OCI-LY3 (cell line): ENCODE measurements around the gene ASTN2.

Experiments used
- H2AFZ ChIP-seq: fragments of 200-600, 300-600 bp; shearing (Covaris generic); 2 replicates; pipeline ENCODE4 v1.6.0; 2014; ENCODE audit warnings: antibody characterized with exemption, low read depth, low read length
- H3K27ac ChIP-seq: fragments of 200-600, 300-600 bp; sonication (generic); 2 replicates; pipeline ENCODE4 v1.5.1; 2014; ENCODE audit warnings: mild to moderate bottlenecking, low read length, moderate library complexity, mixed read lengths
- H3K27me3 ChIP-seq: fragments of 200-600, 300-600 bp; sonication (generic); 2 replicates; pipeline ENCODE4 v1.6.1; 2014; ENCODE audit warnings: low read depth, low read length, mixed read lengths
- H3K36me3 ChIP-seq: fragments of 200-600, 300-600 bp; sonication (generic); replicated peaks from 2 replicates; pipeline ENCODE3; 2014; ENCODE audit warnings: low read depth, low read length, mixed read lengths
- H3K4me1 ChIP-seq: fragments of 300-600, 200-600 bp; sonication (generic); 2 replicates; pipeline ENCODE4 v1.6.1; 2014; ENCODE audit warnings: low read length, mixed read lengths
- H3K4me2 ChIP-seq: fragments of 200-600, 300-600 bp; sonication (generic); 2 replicates; pipeline ENCODE4 v1.6.1; 2014; ENCODE audit warnings: low read length, mixed read lengths
- H3K4me3 ChIP-seq: fragments of 300-600, 200-600 bp; sonication (generic); 2 replicates; pipeline ENCODE4 v1.5.1; 2014; ENCODE audit warnings: antibody characterized with exemption, mild to moderate bottlenecking, low read length, moderate library complexity
- H3K79me2 ChIP-seq: fragments of 300-600, 200-600 bp; shearing (Covaris generic); 2 replicates; pipeline ENCODE4 v1.6.1; 2014; ENCODE audit warnings: mild to moderate bottlenecking, low read length, mixed read lengths
- H3K9ac ChIP-seq: fragments of 300-600, 200-600 bp; shearing (Covaris generic); 2 replicates; pipeline ENCODE4 v1.6.0; 2014; ENCODE audit warnings: mild to moderate bottlenecking, low read length, moderate library complexity
- H3K9me3 ChIP-seq: fragments of 200-600, 300-600 bp; shearing (Covaris generic); 2 replicates; pipeline ENCODE4 v1.6.1; 2014; ENCODE audit warnings: low read length, mixed read lengths; ENCODE audit not compliant: insufficient read depth
- H4K20me1 ChIP-seq: fragments of 200-600, 300-600 bp; sonication (generic); 2 replicates; pipeline ENCODE4 v1.6.1; 2016; ENCODE audit warnings: low read length, mixed read lengths; ENCODE audit not compliant: insufficient read depth
- EZH2phosphoT487 ChIP-seq: fragments of 200-600 bp; shearing (Covaris generic); IDR thresholded peaks from 2 replicates; pipeline ENCODE4 v1.6.1; 2018; ENCODE audit warnings: antibody characterized with exemption, mixed run types, low read depth
- TF ChIP-seq, protein P1 (sequence below): fragments of 200-600, 300-600 bp; sonication (generic); IDR thresholded peaks from 2 replicates; pipeline ENCODE4 v1.5.1; 2014; ENCODE audit warnings: antibody characterized with exemption, low read length, low read depth

Gene ASTN2

GRCh38 chr9:116913536-116913935 is 501.3 kb downstream of the ASTN2 start:
- Histone ChIP-seq H3K36me3 (no peaks in the 10 kb centered on the region), H3K27me3 (peaks cover 20% of the 10 kb centered on the region), H2AFZ (no peak overlapping the region), H3K4me2 (no peak overlapping the region), H3K27ac (no peak overlapping the region), H3K4me1 (peaks cover 23% of the 10 kb centered on the region), H3K79me2 (no peaks in the 10 kb centered on the region), H3K9me3 (no peaks in the 10 kb centered on the region), H3K9ac (no peak overlapping the region), H3K4me3 (no peak overlapping the region), H4K20me1 (no peaks in the 10 kb centered on the region)
- no peak for TF ChIP-seq EZH2phosphoT487
- TF ChIP-seq, protein P1, sequence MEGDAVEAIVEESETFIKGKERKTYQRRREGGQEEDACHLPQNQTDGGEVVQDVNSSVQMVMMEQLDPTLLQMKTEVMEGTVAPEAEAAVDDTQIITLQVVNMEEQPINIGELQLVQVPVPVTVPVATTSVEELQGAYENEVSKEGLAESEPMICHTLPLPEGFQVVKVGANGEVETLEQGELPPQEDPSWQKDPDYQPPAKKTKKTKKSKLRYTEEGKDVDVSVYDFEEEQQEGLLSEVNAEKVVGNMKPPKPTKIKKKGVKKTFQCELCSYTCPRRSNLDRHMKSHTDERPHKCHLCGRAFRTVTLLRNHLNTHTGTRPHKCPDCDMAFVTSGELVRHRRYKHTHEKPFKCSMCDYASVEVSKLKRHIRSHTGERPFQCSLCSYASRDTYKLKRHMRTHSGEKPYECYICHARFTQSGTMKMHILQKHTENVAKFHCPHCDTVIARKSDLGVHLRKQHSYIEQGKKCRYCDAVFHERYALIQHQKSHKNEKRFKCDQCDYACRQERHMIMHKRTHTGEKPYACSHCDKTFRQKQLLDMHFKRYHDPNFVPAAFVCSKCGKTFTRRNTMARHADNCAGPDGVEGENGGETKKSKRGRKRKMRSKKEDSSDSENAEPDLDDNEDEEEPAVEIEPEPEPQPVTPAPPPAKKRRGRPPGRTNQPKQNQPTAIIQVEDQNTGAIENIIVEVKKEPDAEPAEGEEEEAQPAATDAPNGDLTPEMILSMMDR: no peak

GRCh38 chr9:116910201-116910600 is 504.7 kb downstream of the ASTN2 start:
- Histone ChIP-seq H3K79me2 (no peaks in the 10 kb centered on the region), H3K4me1 (peaks cover 23% of the 10 kb centered on the region), H2AFZ (no peak overlapping the region), H3K36me3 (no peaks in the 10 kb centered on the region), H3K4me2 (peak overlapping the region; percentile 30), H3K9ac (no peak overlapping the region), H4K20me1 (no peaks in the 10 kb centered on the region), H3K4me3 (no peak overlapping the region), H3K9me3 (no peaks in the 10 kb centered on the region), H3K27ac (no peak overlapping the region), H3K27me3 (peaks cover 38% of the 10 kb centered on the region)
- no peak for TF ChIP-seq EZH2phosphoT487
- TF ChIP-seq, protein P1: peak; percentile 60

DNA sequence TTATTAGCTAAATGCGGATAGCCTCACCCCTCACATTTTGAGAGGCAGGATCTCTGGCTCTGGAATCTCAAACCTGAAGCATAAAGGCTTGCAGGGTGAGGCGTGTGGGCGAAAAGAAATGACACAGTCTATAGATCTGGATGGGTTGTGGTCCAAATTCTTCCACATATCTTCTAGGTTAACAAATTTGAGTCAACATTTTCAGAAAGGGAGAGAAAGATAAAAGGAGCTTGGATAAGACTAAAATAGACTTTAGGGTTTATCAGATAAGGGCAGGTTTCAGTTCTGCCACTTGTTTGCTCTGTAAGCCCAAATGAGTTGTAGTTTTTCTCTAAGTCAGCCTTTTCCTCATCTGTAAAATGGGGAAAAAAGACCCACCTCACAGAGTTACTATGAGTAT is 506.9 kb downstream of the ASTN2 start:
- H3K9ac ChIP-seq: no peak overlapping the region
- H3K79me2 ChIP-seq: no peaks in the 10 kb centered on the region
- TF ChIP-seq, protein P1: no peak
- TF ChIP-seq EZH2phosphoT487: no peak
- no peak overlapping the region for H3K27ac ChIP-seq
- peaks cover 31% of the 10 kb centered on the region for H3K27me3 ChIP-seq
- no peaks in the 10 kb centered on the region for H4K20me1 ChIP-seq
- no peaks in the 10 kb centered on the region for H3K36me3 ChIP-seq
- H3K4me2 ChIP-seq: no peak overlapping the region
- peaks cover 23% of the 10 kb centered on the region for H3K4me1 ChIP-seq
- no peak overlapping the region for H2AFZ ChIP-seq
- no peaks in the 10 kb centered on the region for H3K9me3 ChIP-seq
- H3K4me3 ChIP-seq: no peak overlapping the region

- H4K20me1 ChIP-seq: no peaks in the 10 kb centered on the region
- no peaks in the 10 kb centered on the region for H3K9me3 ChIP-seq
- H3K4me3 ChIP-seq: no peak overlapping the region
- no peak overlapping the region for H3K9ac ChIP-seq
- no peak overlapping the region for H3K4me2 ChIP-seq
- TF ChIP-seq EZH2phosphoT487: no peak
- TF ChIP-seq, protein P1: no peak
- H3K79me2 ChIP-seq: no peaks in the 10 kb centered on the region
- H2AFZ ChIP-seq: no peak overlapping the region
- H3K27me3 ChIP-seq: peaks cover 26% of the 10 kb centered on the region
- no peak overlapping the region for H3K27ac ChIP-seq
- no peaks in the 10 kb centered on the region for H3K36me3 ChIP-seq
- 0 out of 2 replicates have a peak, but pooled peaks cover under 1% of the 10 kb centered on the region for H3K4me1 ChIP-seq
Observed at GRCh38 chr9:116905171-116905588, 509.7 kb downstream of the ASTN2 start.
